ENCODE data around the gene TRIM44.

DNA sequence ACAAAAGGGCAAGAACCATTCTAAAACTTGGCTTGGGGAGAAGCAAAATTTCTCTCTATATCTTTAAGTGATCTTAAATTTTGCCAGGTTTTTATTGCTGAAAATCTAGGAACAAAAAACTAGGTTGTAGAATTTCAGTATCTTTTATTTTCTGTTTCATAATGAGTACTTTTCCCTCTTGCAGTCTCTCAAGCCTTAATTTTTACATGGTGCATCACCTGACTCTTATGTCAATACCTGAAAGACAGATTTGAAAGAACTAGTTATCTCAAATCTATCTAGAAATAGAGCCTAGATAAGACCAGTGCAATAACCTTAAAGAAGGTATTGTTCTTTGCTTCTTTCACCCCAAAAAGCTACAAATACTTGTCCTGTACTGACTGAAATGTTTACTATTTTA, 122.1 kb downstream of the TRIM44 start:
- TF ChIP-seq, protein P1, sequence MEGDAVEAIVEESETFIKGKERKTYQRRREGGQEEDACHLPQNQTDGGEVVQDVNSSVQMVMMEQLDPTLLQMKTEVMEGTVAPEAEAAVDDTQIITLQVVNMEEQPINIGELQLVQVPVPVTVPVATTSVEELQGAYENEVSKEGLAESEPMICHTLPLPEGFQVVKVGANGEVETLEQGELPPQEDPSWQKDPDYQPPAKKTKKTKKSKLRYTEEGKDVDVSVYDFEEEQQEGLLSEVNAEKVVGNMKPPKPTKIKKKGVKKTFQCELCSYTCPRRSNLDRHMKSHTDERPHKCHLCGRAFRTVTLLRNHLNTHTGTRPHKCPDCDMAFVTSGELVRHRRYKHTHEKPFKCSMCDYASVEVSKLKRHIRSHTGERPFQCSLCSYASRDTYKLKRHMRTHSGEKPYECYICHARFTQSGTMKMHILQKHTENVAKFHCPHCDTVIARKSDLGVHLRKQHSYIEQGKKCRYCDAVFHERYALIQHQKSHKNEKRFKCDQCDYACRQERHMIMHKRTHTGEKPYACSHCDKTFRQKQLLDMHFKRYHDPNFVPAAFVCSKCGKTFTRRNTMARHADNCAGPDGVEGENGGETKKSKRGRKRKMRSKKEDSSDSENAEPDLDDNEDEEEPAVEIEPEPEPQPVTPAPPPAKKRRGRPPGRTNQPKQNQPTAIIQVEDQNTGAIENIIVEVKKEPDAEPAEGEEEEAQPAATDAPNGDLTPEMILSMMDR (conservative IDR thresholded peaks at IDR 0.05; ENCODE audit: low read length): no peak
- no peak for TF ChIP-seq EZH2phosphoT487 (IDR thresholded peaks at IDR 0.05; ENCODE audit: borderline replicate concordance, low read depth, low read length)
